Stimulated activated CD8-positive, alpha-beta memory T cell treated with anti-CD3 and anti-CD28 coated beads, Interleukin-7, amount 100 ng/mL, for 1 hour (primary cell): Measurements from ENCODE around the gene FHDC1.

Source experiments
- DNase-seq, 2 donors: peaks; one replicate each; pipeline ENCODE4 v3.0.0-alpha.2; 2020; ENCODE audit warnings: low read depth in 2 of 2

The FHDC1 gene

DNA sequence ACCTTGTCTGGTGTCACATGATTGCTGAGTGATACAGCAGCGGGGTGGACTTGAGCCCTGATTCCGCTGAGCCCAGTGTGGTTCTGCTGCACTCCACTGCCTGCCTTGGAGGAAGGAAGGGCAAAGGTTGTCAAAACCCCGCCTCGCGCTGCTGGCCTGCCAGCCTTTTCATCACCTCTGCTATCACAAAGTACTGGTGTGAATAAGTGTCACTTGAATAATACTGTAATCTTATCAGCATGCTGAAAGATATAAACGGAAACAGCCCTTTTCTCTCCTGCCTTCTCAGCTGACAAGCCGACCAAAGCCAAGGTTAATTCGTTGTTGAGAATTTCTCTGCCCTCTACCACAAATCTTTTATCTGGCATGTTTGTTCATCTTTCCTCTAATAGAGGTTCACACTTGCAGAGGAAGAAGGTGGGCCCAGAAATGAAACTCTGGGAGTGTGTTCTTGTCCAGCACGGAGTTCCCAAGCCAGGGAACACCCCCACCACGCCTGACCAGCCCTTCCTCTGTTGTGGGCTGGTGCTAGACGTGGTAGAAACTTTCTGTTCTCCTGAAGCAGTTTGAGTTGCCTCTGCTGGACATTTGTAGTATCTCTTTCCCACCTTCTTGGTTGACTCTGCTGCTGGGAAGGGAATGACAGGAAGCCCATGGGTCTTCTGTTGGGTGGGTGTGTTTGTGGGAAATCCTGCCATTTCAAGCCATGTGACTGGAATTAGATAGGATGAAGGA lies 21.5 kb downstream of the FHDC1 start:
- DNase-seq, result no peak

DNA sequence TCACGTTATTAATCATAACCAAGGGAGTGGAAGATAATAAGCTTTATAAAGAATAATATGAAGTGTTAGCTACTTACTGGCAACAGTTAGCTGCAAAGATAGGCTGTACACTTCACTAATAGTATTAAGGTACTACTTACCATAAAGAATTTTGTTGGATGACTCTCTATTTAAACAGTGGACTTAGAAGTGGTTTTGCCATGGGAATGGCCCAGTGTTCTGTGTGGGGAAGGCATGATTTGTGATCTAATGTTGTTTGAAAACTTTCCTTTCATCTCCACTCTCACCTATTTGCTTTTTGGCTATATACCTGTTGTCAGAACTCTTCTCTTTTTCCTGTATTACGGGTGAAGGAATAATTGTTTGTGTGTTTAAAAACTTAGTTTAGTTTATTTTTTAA lies 23.0 kb downstream of the FHDC1 start:
- DNase-seq, result no peak

DNA sequence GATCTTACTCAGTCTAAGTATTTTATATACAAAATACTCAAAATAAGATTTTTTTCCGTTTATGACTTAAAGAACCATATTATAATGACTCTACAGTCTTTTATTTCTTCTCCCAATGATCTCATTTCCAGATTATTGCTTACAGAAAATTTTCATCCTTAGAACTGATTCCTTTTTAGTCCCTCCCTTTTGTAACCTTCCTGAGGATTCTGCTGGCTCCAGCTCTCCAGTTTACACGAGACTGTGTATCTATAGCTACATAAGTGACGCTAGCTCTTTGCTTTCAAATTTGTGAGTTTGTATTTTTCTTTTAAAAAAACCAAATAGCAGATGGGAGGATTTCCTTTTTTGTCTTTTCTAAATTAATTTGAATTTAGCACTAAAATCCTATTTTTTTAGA lies 24.0 kb downstream of the FHDC1 start:
- DNase-seq, result no peak

DNA sequence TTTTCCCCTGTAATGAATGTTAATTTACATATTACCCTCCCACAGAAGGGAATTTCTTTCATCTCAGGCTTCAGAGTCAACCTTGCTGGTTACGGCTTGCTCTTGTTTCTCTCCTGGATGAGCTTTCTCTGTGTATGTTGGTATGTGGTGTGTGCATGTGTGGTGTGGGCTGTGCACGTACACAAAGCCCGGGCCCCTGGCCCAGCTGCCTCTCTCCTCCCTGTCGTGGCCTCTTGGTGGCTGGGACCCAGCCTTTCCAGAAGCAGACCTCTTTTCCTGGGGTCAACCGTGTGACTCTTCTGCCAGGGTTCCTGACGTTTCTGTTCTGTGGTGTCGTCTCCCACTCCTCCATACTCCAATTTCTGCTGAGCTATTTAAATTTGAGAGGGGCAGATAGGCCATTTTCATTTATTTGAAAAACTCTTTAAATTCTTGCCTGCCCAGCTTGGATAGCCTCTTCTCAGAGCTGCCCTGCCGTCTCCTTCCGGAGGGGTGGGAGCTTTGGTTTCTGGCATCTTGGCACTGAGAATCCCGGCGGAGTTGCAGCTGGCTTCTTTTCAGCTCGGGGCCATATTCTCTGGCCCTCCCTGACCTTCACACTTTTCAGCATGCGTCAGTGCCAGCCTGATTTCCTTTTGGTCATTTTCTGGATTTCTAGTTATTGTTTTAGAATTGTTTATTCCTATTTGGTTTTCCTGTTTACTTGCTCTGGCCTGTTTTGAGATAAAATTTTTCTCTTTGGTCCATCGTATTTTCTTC lies 25.1 kb downstream of the FHDC1 start:
- DNase-seq, result no peak

DNA sequence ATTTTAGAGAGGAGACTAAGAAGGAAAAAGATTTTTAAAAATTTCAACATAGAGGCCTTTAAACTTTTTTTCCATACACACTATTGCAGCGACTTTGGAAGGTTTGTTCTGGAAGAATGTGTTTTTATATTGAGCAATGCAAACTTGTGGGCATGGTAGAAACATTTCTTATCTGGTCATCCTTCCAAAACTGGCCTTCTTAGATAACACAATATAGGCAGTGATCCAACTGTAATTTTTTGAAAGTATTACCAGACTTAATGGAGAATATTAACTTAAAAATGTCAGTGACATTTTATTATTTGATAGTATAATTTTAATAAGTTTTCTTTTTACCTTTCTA lies 25.6 kb downstream of the FHDC1 start:
- no peak for DNase-seq

DNA sequence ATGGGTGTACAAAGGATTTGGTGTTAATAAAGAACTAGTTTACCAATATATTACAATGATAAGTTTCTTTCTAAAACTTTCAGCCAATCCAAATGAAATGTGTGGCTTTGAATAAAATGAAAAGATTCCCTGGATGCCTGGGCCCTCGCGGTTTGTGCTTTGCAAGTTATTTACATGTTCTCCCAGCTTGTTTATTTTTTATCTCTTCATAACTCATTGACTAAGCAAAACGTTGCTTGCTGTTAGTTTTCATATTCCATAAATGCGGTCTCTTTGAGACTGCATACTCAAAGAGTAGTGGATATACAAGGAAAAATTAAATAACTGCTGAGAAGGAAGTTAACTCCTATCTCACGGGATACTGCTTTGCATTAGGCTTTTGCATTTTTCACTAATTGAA lies 26.0 kb downstream of the FHDC1 start:
- DNase-seq, result no peak

DNA sequence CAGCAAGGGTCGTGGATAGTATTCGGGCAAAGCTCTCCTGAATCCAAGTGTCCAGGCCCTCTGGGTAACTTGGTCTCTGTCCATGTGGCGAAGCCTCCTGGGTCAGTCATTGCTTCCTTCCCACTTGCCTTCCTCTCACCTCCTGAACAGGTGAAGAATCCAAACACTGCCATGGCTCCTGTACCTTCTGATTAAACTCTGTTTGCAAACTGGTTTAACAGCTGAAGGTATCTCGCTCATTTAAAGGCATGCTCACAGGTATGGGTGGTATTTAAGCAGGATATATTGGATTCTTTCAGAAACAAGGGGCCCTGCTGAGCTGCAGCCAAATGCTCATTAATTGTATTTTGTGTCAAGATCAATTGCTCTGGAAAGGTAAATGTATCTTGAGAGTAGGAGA lies 28.2 kb downstream of the FHDC1 start:
- DNase-seq, result no peak

DNA sequence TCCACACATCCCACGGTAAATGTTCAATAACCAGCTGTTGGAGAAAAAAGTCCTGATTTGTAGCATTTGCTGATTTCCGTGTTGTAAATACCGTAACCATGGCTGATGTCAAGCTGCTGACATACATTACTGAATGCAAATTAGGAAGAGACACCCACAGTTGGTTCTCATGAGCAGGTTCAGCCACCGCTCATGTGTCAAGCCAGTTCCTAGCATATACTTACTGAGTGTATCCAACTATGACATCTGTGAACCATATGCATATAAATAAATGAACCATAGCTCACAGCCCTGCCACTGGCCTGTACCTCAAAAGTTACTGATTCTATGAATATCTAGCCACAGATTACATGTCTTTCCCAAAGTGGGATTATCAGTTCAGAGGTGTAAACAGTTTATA lies 29.5 kb downstream of the FHDC1 start:
- DNase-seq, result no peak

DNA sequence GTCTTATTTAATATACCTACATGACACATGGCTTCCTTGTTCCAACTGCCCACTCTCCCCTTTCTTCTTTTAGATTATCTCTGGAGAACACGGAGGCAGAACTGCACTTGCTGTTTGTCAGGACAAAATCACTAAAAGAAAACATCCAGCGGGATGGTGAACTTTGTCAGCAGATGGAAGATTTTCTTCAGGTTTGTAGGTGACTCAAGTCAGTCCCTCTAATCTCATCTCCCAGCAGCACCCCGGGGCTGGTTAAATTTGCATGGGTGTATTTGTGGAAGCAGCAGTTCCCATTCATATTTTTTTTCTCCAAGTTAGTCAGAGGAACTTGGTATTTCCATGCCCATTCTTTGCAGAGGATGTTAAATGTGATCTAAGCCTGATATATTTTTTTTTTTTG lies 31.8 kb downstream of the FHDC1 start:
- no peak for DNase-seq

DNA sequence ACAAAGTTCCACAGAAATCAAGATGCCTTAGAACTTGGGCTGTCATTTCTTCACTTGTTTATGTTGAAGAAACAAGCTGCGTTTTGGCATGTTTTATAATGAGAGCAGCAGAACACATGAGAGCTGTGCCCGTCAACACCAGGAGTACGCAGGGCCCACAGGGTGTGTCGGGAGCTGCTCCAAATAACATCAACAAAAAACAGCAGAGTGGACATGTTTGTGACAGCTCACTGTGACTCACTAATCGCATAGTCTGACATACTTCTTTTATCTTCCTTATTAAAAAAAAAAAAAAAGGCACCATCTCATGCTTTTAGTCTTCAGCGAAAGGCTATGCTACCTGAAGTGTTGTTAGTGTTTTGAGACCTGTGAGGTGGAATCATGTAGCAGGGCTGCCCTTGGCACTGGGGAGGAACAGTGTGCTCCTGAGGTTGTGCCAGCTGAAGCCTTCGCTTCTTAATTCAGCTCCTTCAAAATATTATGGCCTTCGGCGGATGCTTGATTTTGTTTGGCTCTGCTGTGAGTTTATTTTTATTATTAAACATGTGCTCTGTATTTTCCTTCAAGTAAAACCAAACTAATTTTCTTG lies 32.8 kb downstream of the FHDC1 start:
- no peak for DNase-seq

DNA sequence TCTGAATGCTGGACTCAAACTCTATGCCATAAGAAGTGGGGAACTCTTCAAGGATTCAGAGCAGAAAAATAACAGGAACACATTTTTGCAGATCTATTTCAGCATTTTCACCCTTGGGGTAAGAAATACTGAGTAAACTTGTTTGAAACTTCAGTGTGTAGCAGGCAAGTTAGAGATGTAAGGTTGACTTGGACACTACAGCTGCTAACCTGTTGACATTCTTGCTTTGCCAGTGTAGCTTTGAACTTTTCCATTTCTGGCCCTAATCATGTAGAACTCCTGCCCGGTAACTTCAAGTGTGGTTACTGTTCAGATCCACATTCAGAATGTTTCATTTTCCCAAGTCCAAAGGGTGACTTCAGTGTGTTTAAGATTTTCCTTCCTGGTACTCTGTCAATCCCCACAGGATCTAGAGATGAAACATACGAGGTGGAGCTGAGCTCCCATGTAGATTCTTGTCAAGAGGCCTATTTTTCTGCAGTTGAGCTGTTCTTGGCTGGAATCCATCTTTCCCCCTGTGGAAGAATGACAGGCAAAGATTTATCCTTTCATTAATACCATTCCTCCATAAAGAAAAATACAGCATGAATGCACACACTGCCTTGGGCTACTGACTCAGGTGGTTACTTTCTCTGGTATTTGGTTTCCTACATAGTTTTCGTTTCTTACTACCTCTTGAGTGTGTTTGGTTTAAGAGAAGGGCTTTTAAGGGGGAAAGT lies 34.1 kb downstream of the FHDC1 start:
- no peak for DNase-seq

DNA sequence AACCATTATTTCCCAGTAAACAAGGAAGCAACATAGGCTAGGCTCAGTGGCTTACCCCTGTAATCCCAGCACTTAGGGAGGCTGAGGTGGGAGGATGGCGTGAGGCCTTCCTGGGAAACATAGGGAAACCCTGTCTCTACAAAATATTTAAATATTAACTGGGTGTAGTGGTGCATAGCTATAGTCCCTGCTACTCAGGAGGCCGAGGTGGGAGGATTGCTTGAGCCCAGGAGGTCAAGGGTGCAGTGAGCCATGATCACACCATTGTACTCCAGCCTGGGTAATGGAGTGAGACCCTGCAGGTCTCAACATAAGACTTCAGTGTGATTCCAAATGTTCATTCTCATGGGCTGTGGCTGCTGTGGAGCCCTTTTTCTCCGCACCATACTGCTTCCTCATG lies 34.9 kb downstream of the FHDC1 start:
- no peak for DNase-seq

DNA sequence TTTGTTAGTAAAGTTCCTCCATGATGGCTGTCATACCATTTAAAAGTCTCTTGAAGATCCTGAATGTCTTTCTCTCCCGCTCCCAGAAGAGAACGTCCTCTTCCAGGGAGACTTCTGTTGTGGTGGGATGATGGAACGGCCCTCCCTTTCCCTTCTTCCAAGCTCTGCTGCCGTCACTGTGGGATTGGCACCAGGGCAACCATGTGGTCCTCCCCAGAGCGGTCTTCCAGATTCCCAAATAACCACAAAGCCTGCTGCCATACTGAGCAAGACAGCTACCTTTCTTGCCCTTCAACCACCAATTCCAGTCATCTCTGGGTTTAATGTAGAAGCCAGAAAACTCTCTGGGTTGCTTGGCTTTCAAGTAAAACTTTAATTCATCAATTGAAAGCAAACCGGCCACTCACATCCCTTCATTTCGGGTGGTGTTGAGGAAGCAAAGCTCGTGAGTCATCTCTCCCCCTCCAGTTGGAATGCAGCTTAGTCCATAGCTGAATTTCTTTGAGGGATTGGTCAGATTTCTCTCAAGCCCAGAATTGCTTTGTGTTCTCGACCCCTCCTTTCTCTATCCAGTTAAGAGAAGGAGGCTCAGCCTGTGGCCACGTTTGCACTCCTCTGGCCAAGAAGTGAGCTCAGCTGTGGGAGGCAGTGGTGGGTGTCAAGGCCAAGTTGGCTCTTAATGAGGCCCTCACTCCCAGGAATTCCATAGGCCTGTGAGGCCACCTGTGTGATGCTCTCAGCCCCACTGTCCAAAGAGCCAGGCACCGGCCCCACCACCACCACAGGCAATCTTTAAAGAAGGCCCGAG lies 36.9 kb downstream of the FHDC1 start:
- no peak for DNase-seq

DNA sequence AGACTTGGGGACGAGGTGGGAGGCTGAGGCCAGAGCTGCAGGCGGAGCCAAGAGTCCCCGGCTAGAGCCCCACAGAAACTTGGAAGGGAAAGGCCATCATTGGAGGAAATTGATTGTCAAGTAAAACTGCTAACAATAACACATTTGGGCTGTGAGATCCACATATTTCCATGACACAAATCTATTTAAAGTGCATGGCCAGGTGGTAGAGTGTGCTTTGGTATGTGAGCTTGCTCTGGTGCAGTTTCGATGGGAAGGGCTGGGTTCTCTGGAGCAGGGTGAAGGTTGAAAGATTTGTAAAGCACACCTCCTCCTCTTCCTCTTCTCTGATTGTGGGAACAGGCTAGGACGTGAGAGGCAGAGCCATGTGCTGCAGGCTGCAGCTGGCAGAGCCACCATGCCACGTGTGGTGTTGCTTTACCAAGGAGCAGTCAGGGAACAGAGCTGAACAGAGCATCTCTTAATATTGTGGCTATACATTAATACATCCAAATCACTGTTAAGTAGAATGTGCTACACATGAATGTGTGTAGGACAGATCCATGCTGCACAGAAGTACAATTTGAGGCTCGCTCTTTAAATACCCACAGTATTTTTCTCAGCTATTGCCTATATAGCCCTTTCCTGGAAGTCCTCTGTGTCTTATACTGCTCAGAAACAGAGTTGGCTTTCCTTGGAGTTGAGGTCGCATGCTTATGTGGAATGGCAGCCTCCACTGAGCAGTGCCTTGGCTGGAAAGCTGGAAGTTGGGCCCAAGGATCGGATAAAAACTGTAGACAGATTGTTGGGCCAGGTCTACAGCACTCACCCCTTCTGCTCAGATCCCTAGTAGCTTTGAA lies 37.7 kb downstream of the FHDC1 start:
- DNase-seq, result no peak

DNA sequence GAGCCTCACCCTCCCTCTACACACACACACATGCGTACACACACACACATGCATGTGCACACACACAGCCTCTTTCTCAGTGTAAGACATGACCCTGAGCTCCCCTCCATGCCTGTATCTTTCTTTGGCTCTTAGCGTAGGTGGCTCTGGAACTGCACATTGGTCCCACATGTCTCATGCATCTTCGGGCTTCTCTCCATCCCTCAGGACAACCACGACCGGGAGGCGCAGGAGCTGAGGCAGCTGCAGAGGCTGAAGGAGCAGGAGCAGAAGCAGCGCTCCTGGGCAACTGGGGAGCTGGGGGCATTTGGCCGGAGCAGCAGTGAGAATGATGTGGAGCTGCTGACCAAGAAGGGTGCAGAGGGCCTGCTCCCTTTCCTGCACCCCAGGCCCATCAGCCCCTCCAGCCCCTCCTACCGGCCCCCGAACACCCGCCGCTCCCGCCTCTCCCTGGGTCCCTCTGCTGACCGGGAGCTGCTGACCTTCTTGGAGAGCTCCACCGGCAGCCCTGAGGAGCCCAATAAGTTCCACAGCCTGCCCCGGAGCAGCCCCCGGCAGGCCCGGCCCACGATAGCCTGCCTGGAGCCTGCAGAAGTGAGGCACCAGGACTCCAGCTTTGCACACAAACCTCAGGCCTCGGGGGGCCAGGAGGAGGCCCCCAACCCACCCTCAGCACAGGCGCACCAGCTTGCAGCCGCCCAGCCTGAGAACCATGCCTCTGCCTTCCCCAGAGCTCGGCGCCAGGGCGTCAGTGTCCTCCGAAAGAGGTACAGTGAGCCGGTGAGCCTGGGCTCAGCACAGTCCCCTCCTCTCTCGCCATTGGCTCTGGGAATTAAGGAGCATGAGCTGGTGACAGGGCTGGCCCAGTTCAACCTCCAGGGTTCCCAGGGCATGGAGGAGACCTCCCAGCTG lies 38.6 kb downstream of the FHDC1 start:
- no peak for DNase-seq

DNA sequence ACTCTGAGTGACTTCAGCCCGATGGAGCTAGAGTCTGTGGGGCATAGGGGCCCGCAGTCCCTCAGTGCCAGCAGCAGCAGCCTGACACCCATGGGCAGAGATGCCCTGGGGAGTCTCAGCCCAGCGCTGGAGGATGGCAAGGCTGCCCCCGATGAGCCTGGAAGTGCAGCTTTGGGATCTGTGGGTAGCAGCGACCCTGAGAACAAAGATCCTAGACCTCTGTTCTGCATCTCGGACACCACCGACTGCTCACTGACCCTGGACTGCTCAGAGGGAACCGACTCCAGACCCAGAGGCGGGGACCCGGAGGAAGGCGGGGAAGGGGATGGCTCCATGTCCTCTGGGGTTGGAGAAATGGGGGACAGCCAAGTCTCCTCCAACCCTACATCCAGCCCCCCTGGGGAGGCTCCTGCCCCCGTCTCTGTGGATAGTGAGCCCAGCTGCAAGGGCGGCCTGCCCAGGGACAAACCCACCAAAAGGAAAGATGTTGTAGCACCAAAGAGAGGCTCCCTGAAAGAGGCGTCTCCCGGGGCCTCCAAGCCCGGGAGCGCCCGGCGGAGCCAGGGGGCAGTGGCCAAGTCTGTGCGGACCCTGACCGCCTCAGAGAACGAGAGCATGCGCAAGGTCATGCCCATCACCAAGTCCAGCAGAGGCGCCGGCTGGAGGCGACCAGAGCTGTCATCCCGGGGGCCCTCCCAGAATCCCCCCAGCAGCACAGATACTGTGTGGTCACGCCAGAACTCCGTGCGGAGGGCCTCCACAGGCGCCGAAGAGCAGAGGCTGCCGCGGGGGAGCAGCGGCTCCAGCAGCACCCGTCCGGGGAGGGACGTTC lies 39.5 kb downstream of the FHDC1 start:
- DNase-seq, result no peak

DNA sequence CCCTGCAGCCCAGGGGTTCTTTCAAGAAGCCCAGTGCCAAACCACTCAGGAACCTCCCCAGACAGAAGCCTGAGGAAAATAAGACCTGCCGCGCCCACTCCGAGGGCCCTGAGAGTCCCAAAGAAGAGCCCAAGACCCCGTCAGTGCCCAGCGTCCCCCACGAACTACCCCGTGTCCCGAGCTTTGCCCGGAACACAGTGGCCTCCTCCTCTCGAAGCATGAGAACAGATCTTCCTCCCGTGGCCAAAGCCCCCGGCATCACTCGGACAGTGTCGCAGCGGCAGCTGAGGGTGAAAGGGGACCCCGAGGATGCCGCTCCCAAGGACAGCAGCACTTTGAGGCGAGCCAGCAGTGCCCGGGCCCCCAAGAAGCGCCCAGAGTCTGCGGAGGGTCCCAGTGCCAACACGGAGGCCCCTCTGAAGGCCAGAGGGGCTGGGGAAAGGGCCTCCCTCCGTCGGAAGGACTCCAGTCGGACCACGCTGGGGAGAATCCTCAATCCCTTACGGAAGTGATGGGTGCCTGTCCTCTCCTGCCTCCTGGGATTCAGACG lies 40.2 kb downstream of the FHDC1 start:
- no peak for DNase-seq

DNA sequence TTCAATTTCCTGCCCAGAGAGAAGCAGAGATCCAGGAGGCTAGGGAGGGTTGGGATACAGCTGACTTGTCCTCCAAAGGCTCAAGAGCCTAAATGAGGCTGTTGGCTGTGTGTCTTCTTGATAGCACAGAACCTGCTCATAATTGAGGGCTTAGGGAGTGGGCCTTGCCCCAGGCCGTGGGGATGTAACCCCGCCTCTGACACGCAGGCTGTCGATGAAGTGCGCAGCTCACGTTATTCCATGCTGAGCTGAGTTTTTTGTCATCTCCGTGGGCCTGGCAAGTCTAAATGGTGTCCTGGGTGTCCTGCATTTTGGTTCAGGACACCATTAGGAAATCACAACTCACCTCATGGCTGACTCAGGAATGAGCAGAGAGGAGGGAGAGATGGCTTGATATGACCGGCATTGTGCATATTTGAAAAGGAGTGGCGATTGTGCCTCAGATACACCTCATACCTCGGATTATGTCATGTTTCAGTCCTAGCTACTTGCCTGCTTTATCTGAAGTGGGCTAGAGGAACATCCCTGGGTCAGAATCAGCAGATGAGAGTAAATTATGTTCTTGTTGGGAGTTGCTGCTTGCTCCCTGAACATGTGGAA lies 43.7 kb downstream of the FHDC1 start:
- no peak for DNase-seq
